SJCRH30 (cell line): ENCODE results near the gene HHLA2. TPM values are rescaled to one million over a fixed set of nuclear protein-coding genes. Genes with fewer than 3 reads are reported as not detected.
A peak's percentile ranks its signal among the peaks of the same experiment; 100 is the strongest.
"Not testable (repeated sequence)": the region's sequence is repeated elsewhere in the genome, so short reads cannot be mapped to it uniquely, and the experiment has no call there.

Experiments
- DNase-seq, 2 experiments: peaks; one replicate each; pipeline ENCODE4 v3.0.0-alpha.2; 2015 to 2020
- H3K27ac ChIP-seq: fragments of 250-450 bp; sonication (Bioruptor Pico); 2 replicates; pipeline ENCODE4 v1.5.1; 2020; ENCODE audit warnings: mild to moderate bottlenecking, moderate library complexity
- H3K27me3 ChIP-seq: fragments of 250-450 bp; sonication (Bioruptor Pico); 2 replicates; pipeline ENCODE4 v1.5.1; 2020; ENCODE audit warnings: mild to moderate bottlenecking, moderate library complexity
- H3K36me3 ChIP-seq: fragments of 250-450 bp; sonication (Bioruptor Pico); 2 replicates; pipeline ENCODE4 v1.5.1; 2020; ENCODE audit warnings: mild to moderate bottlenecking, moderate library complexity
- H3K4me1 ChIP-seq: fragments of 250-450 bp; sonication (Bioruptor Pico); 2 replicates; pipeline ENCODE4 v1.5.1; 2020; ENCODE audit warnings: mild to moderate bottlenecking, moderate library complexity
- H3K4me3 ChIP-seq: fragments of 250-450 bp; sonication (Bioruptor Pico); 2 replicates; pipeline ENCODE4 v1.5.1; 2020; ENCODE audit warnings: mild to moderate bottlenecking, moderate library complexity
- H3K9me3 ChIP-seq: fragments of 250-450 bp; sonication (Bioruptor Pico); replicated peaks from 2 replicates; pipeline ENCODE4 v1.5.1; 2020; ENCODE audit warnings: mild to moderate bottlenecking, moderate library complexity
- total RNA-seq: library from RNA; depleted of rRNA; stranded (reverse); fragments of >200 nt; shearing (Covaris generic); gene quantifications from 2 replicates; pipeline ENCODE4 v1.2.3, GENCODE V29; 2014; rRNA removed

Gene HHLA2
- total RNA-seq = not detected in 2 replicates

DNA sequence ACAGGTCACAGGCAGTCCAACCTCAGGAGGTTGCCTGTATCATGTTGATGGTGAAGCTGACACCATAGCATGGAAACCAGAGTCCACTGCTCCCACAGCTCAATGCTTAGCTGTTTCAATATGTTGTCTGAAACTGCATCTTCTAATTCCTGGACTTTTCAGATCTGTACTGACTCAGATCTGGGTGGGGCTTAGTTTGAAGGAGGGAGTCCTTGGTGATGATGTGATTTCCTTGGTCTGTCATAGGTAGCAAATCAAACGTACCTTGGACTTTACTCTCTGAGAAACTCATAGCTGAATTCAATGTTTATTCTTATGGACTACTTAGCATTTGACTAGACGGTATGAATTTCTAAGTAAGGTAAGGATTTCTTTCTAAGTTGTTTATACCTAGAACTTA is at the start of gene HHLA2:
Gene HHLA2 (plus strand): TSS at position 310 of the 400 bp plus-strand sequence. CDS start 55,266 bp downstream, outside the sequence.
- no peaks in the 10 kb centered on the region for H3K27me3 ChIP-seq
- no peak within 1 kb of the TSS for H3K4me3 ChIP-seq
- no peaks in the 10 kb centered on the region for H3K36me3 ChIP-seq
- H3K4me1 ChIP-seq = no peaks in the 10 kb centered on the region
- no peak for DNase-seq
- H3K27ac ChIP-seq = no peak within 1 kb of the TSS
- H3K9me3 ChIP-seq = no peaks in the 10 kb centered on the region

- no peak overlapping the region for H3K4me3 ChIP-seq
- H3K36me3 ChIP-seq = no peaks in the 10 kb centered on the region
- H3K27me3 ChIP-seq = no peaks in the 10 kb centered on the region
- H3K4me1 ChIP-seq = no peaks in the 10 kb centered on the region
- H3K9me3 ChIP-seq = no peaks in the 10 kb centered on the region
- no peak overlapping the region for H3K27ac ChIP-seq
- no peak for DNase-seq
Observed at GRCh38 chr3:108250626-108251025, 45.7 kb upstream of the HHLA2 start.

GRCh38 chr3:108251265-108251664 is 45.1 kb upstream of the HHLA2 start:
- no peaks in the 10 kb centered on the region for H3K36me3 ChIP-seq
- no peaks in the 10 kb centered on the region for H3K27me3 ChIP-seq
- no peaks in the 10 kb centered on the region for H3K9me3 ChIP-seq
- no peak for DNase-seq
- H3K4me1 ChIP-seq = no peaks in the 10 kb centered on the region
- H3K4me3 ChIP-seq = no peak overlapping the region
- H3K27ac ChIP-seq = no peak overlapping the region

- H3K27me3 ChIP-seq = no peaks in the 10 kb centered on the region
- H3K9me3 ChIP-seq = no peaks in the 10 kb centered on the region
- no peaks in the 10 kb centered on the region for H3K36me3 ChIP-seq
- no peak overlapping the region for H3K4me3 ChIP-seq
- H3K27ac ChIP-seq = no peak overlapping the region
- DNase-seq = no peak
- H3K4me1 ChIP-seq = no peaks in the 10 kb centered on the region
Observed at GRCh38 chr3:108251844-108252243, 44.5 kb upstream of the HHLA2 start.

DNA sequence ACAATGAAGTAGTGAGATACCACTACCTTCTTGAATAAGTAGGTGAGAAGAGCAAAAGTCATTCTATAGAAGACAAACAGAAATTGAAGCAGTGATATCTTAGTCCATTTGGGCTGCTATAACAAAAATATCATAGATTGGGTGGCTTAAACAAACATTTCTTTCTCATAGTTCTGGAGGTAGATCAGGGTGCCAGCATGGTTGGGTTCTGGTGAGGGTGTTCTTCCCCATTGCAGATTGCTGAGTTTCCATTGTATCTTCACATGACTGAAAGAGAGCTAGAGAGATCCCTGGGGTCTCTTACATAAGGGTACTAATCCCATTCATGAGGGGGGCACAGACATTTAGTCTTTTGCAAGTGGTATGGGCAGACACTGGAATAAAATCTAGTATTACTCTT is 41.2 kb upstream of the HHLA2 start:
- H3K9me3 ChIP-seq = no peaks in the 10 kb centered on the region
- H3K36me3 ChIP-seq = no peaks in the 10 kb centered on the region
- DNase-seq = no peak
- no peaks in the 10 kb centered on the region for H3K4me1 ChIP-seq
- no peaks in the 10 kb centered on the region for H3K27me3 ChIP-seq
- H3K27ac ChIP-seq = no peak overlapping the region
- H3K4me3 ChIP-seq = no peak overlapping the region

GRCh38 chr3:108264534-108265298 is 31.6 kb upstream of the HHLA2 start:
- H3K36me3 ChIP-seq, H3K4me3 ChIP-seq, H3K27ac ChIP-seq, DNase-seq, H3K9me3 ChIP-seq, H3K27me3 ChIP-seq, H3K4me1 ChIP-seq: not testable (repeated sequence)

- not testable (repeated sequence) for H3K27ac ChIP-seq, H3K27me3 ChIP-seq, DNase-seq, H3K4me3 ChIP-seq, H3K9me3 ChIP-seq, H3K4me1 ChIP-seq, H3K36me3 ChIP-seq
Observed at GRCh38 chr3:108268235-108268634, 28.1 kb upstream of the HHLA2 start.

GRCh38 chr3:108271626-108272025 is 24.7 kb upstream of the HHLA2 start:
- no peak for DNase-seq
- H3K27me3 ChIP-seq = no peaks in the 10 kb centered on the region
- no peaks in the 10 kb centered on the region for H3K9me3 ChIP-seq
- no peaks in the 10 kb centered on the region for H3K4me1 ChIP-seq
- no peaks in the 10 kb centered on the region for H3K36me3 ChIP-seq
- no peak overlapping the region for H3K27ac ChIP-seq
- no peak overlapping the region for H3K4me3 ChIP-seq

- H3K4me3 ChIP-seq, H3K27ac ChIP-seq, DNase-seq, H3K9me3 ChIP-seq, H3K4me1 ChIP-seq, H3K36me3 ChIP-seq, H3K27me3 ChIP-seq: not testable (repeated sequence)
Observed at GRCh38 chr3:108279066-108279465, 17.3 kb upstream of the HHLA2 start.

GRCh38 chr3:108280476-108280875 is 15.9 kb upstream of the HHLA2 start:
- Histone ChIP-seq H3K9me3 (no peaks in the 10 kb centered on the region; the same call in 1 of the 2 replicates), H3K4me1 (no peaks in the 10 kb centered on the region; the same call in 1 of the 2 replicates), H3K4me3 (no peak overlapping the region), H3K27me3 (no peaks in the 10 kb centered on the region), H3K27ac (no peak overlapping the region), H3K36me3 (no peaks in the 10 kb centered on the region)
- DNase-seq = no peak

- no peak overlapping the region for H3K27ac ChIP-seq
- no peak overlapping the region for H3K4me3 ChIP-seq
- peak in 1 of 2 experiments; percentile 4 for DNase-seq
- H3K4me1 ChIP-seq = no peaks in the 10 kb centered on the region; the same call in 1 of the 2 replicates
- no peaks in the 10 kb centered on the region; the same call in 1 of the 2 replicates for H3K9me3 ChIP-seq
- no peaks in the 10 kb centered on the region for H3K36me3 ChIP-seq
- no peaks in the 10 kb centered on the region for H3K27me3 ChIP-seq
Observed at GRCh38 chr3:108281670-108282069, 14.7 kb upstream of the HHLA2 start.

DNA sequence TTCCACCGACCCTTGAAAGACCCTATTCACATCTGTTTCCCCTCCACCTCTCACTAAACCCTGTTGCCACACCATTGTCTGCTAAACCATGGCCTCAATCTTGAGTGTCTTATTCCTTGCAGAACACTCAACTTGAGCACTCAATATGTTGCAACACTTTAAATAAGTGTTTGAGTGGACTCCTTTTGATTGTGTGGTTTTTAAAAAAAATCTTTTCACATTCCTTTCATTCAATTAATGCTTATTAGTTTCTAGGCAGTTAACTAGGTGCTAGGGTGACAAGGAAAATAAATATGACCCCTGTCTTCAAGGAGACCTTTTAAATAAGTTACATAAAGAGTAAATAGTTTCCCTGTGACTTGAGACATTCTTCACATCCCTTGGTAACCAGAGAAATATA is 13.3 kb upstream of the HHLA2 start:
- H3K27ac ChIP-seq = no peak overlapping the region
- DNase-seq = no peak
- no peaks in the 10 kb centered on the region for H3K27me3 ChIP-seq
- H3K4me3 ChIP-seq = no peak overlapping the region
- no peaks in the 10 kb centered on the region; the same call in 1 of the 2 replicates for H3K9me3 ChIP-seq
- H3K36me3 ChIP-seq = no peaks in the 10 kb centered on the region
- H3K4me1 ChIP-seq = no peaks in the 10 kb centered on the region; the same call in 1 of the 2 replicates

DNA sequence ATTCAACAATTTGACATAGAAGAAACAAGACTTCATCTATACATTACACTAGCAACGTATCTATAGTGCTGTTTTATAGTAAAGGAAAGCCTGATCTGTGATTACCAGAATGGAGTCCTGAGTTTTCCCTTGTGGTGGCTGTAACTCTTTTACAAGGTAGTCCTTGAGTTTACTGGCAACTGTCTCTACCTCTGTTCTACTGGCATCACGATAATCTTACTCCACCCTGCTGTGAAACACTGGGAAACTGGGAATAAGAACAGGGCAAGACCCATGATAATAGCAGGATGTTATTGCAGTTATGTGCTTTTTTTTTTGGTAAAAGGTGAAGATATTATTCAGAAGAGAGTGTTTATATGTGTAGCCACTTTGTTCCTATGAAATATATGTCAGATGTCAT is 12.4 kb upstream of the HHLA2 start:
- Histone ChIP-seq H3K27me3 (no peaks in the 10 kb centered on the region), H3K9me3 (no peaks in the 10 kb centered on the region; the same call in 1 of the 2 replicates), H3K4me1 (no peaks in the 10 kb centered on the region; the same call in 1 of the 2 replicates), H3K27ac (no peak overlapping the region), H3K36me3 (no peaks in the 10 kb centered on the region), H3K4me3 (no peak overlapping the region)
- no peak for DNase-seq

DNA sequence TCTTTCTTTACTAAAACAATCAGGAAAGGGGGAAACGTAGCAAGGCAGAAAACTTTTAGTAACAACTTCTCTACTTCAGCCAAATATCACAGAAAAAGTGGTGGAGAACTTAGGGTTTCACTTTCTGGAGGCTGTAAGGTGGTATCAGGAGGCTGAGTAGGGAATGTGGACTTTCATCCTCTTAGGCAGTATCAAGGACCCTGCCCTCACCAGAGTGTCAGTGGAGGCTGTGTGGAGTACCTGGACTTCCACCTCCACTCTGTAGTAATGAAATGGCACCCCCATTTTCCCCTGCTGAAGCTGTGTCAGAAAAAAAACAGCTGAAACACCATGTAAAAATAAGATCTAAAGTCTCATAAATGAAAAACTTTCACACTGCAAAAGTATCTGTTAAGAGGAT is 11.2 kb upstream of the HHLA2 start:
- no peaks in the 10 kb centered on the region for H3K27me3 ChIP-seq
- H3K4me1 ChIP-seq = no peaks in the 10 kb centered on the region; the same call in 1 of the 2 replicates
- no peaks in the 10 kb centered on the region for H3K36me3 ChIP-seq
- H3K4me3 ChIP-seq = no peak overlapping the region
- no peaks in the 10 kb centered on the region for H3K9me3 ChIP-seq
- H3K27ac ChIP-seq = no peak overlapping the region
- no peak for DNase-seq

DNA sequence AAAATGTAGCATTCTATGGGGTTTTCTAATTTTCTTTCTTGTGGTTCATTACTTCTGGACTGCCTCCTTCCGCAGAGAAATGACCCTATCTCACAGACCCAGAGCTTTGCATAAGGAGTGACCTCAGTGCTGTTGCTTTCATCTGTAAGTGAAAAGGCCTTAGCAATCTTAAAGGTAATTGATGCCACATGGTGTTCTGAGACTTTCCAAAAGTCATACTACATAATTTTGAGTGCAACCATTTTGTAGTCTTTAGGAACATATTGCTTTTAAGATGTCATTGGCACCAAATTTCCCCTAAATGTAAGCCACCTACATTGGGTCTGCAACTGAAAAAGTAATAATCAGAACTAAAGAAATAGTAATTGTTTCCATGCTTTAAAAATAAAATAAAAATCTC is 9.2 kb upstream of the HHLA2 start:
- Histone ChIP-seq H3K27ac (no peak overlapping the region), H3K36me3 (no peaks in the 10 kb centered on the region), H3K9me3 (no peaks in the 10 kb centered on the region), H3K4me3 (no peak overlapping the region), H3K27me3 (no peaks in the 10 kb centered on the region), H3K4me1 (no peaks in the 10 kb centered on the region)
- DNase-seq = no peak

GRCh38 chr3:108288193-108288592 is 8.2 kb upstream of the HHLA2 start:
- H3K4me3 ChIP-seq, H3K27me3 ChIP-seq: not testable (repeated sequence)

More at GRCh38 chr3:108288193-108288592, 8.2 kb upstream of the HHLA2 start:
- not testable (repeated sequence) for H3K27ac ChIP-seq, H3K4me1 ChIP-seq, DNase-seq, H3K36me3 ChIP-seq, H3K9me3 ChIP-seq
